Osteoblast (primary cell): Measurements from ENCODE around the gene UBE2E2. TPM values are rescaled to one million over a fixed set of nuclear protein-coding genes. Genes with fewer than 3 reads are reported as not detected.

ENCODE experiments used
- DNase-seq: peaks from one replicate; pipeline ENCODE4 v3.0.0; 2011; ENCODE audit warnings: low spot score, mixed read lengths; ENCODE audit not compliant: insufficient read length; ENCODE audit errors: missing footprints
- H2AFZ ChIP-seq: 2 replicates; pipeline ENCODE4 v1.6.0; 2011; ENCODE audit warnings: mild to moderate bottlenecking, low read length
- H3K27ac ChIP-seq: 2 replicates; pipeline ENCODE4 v1.5.1; 2011; ENCODE audit warnings: mild to moderate bottlenecking, low read depth, low read length, moderate library complexity
- H3K27me3 ChIP-seq: 2 replicates; pipeline ENCODE4 v1.6.0; 2012; ENCODE audit warnings: mild to moderate bottlenecking, control low read depth, inconsistent platforms, low read length, moderate library complexity; ENCODE audit not compliant: insufficient read depth
- H3K36me3 ChIP-seq: 2 replicates; pipeline ENCODE4 v1.5.1; 2011; ENCODE audit warnings: mild to moderate bottlenecking, low read length, control low read depth, moderate library complexity; ENCODE audit not compliant: insufficient read depth
- H3K4me1 ChIP-seq: 2 replicates; pipeline ENCODE4 v1.5.1; 2011; ENCODE audit warnings: mild to moderate bottlenecking, low read length, control low read depth, moderate library complexity; ENCODE audit not compliant: insufficient read depth
- H3K4me2 ChIP-seq: 2 replicates; pipeline ENCODE4 v1.6.0; 2011; ENCODE audit warnings: mild to moderate bottlenecking, low read length; ENCODE audit not compliant: insufficient read depth
- H3K4me3 ChIP-seq: fragments of 200-600 bp; sonication (generic); 3 replicates; pipeline ENCODE4 v1.5.1; 2012; ENCODE audit warnings: mild to moderate bottlenecking, low read length, inconsistent platforms; ENCODE audit not compliant: insufficient read depth
- H3K79me2 ChIP-seq: 2 replicates; pipeline ENCODE4 v1.6.0; 2012; ENCODE audit warnings: mild to moderate bottlenecking, low read length, control low read depth, inconsistent platforms; ENCODE audit not compliant: insufficient read depth
- H3K9me3 ChIP-seq: 2 replicates; pipeline ENCODE4 v1.5.1; 2011; ENCODE audit warnings: low read depth, low read length, control low read depth
- H4K20me1 ChIP-seq: 2 replicates; pipeline ENCODE4 v1.6.0; 2012; ENCODE audit warnings: mild to moderate bottlenecking, low read length, control low read depth; ENCODE audit not compliant: insufficient read depth
- CTCF ChIP-seq: IDR thresholded peaks from 2 replicates; pipeline ENCODE4 v1.5.1; 2011; ENCODE audit warnings: mild to moderate bottlenecking, low read depth, low read length, moderate library complexity; ENCODE audit errors: extremely low read depth
- total RNA-seq: library from RNA; depleted of rRNA; stranded (reverse); fragments of >200 nt; gene quantifications from 2 replicates; pipeline ENCODE4 v1.2.3, GENCODE V29; 2012

The UBE2E2 gene
- total RNA-seq, 1 donor: 49.6 TPM

- H4K20me1 ChIP-seq: peaks cover 26% of the 10 kb centered on the region
- H3K79me2 ChIP-seq: peaks cover 44% of the 10 kb centered on the region
- H2AFZ ChIP-seq: no peak overlapping the region
- H3K4me2 ChIP-seq: no peak overlapping the region
- H3K9me3 ChIP-seq: no peaks in the 10 kb centered on the region
- H3K4me1 ChIP-seq: peaks cover 4% of the 10 kb centered on the region
- no peaks in the 10 kb centered on the region for H3K36me3 ChIP-seq
- H3K27me3 ChIP-seq: no peaks in the 10 kb centered on the region
- H3K4me3 ChIP-seq: no peak overlapping the region
- no peak for TF ChIP-seq CTCF
- no peak overlapping the region for H3K27ac ChIP-seq
- no peak for DNase-seq
These were observed 39.0 kb downstream of the UBE2E2 start for GRCh38 chr3:23242106-23242505.

- peaks cover under 1% of the 10 kb centered on the region for H3K4me1 ChIP-seq
- H3K36me3 ChIP-seq: no peaks in the 10 kb centered on the region
- no peaks in the 10 kb centered on the region for H3K9me3 ChIP-seq
- H2AFZ ChIP-seq: no peak overlapping the region
- H3K4me2 ChIP-seq: no peak overlapping the region
- peaks cover 22% of the 10 kb centered on the region for H4K20me1 ChIP-seq
- no peak for TF ChIP-seq CTCF
- no peak for DNase-seq
- no peak overlapping the region for H3K27ac ChIP-seq
- H3K4me3 ChIP-seq: no peak overlapping the region
- H3K27me3 ChIP-seq: no peaks in the 10 kb centered on the region
- peaks cover 34% of the 10 kb centered on the region for H3K79me2 ChIP-seq
These were observed 41.4 kb downstream of the UBE2E2 start for GRCh38 chr3:23244324-23245041.

- TF ChIP-seq CTCF: no peak
- peaks cover 34% of the 10 kb centered on the region for H3K79me2 ChIP-seq
These were observed 43.5 kb downstream of the UBE2E2 start for GRCh38 chr3:23246651-23247050.

GRCh38 chr3:23248594-23249131 is 45.5 kb downstream of the UBE2E2 start:
- H3K4me3 ChIP-seq: no peak overlapping the region
- no peak overlapping the region for H3K27ac ChIP-seq
- no peak overlapping the region for H2AFZ ChIP-seq
- no peaks in the 10 kb centered on the region for H3K27me3 ChIP-seq
- DNase-seq: no peak
- peaks cover 22% of the 10 kb centered on the region for H4K20me1 ChIP-seq
- H3K4me1 ChIP-seq: peaks cover 7% of the 10 kb centered on the region
- H3K9me3 ChIP-seq: no peaks in the 10 kb centered on the region
- no peaks in the 10 kb centered on the region for H3K36me3 ChIP-seq
- H3K79me2 ChIP-seq: peaks cover 33% of the 10 kb centered on the region
- H3K4me2 ChIP-seq: no peak overlapping the region
- TF ChIP-seq CTCF: no peak

More at GRCh38 chr3:23246651-23247050, 43.5 kb downstream of the UBE2E2 start:
- peaks cover 21% of the 10 kb centered on the region for H4K20me1 ChIP-seq
- no peaks in the 10 kb centered on the region for H3K36me3 ChIP-seq
- no peak overlapping the region for H3K4me2 ChIP-seq
- H2AFZ ChIP-seq: no peak overlapping the region
- no peak for DNase-seq
- H3K4me3 ChIP-seq: no peak overlapping the region
- H3K27me3 ChIP-seq: no peaks in the 10 kb centered on the region
- H3K4me1 ChIP-seq: peaks cover 7% of the 10 kb centered on the region
- H3K27ac ChIP-seq: no peak overlapping the region
- H3K9me3 ChIP-seq: no peaks in the 10 kb centered on the region
